Measurements from ENCODE around the gene PSMD1.
"Not testable (repeated sequence)": the region's sequence is repeated elsewhere in the genome, so short reads cannot be mapped to it uniquely, and the experiment has no call there.

PSMD1 gene

GRCh38 chr2:231134910-231135655 is 78.4 kb downstream of the PSMD1 start:
- ATAC-seq: no peak

GRCh38 chr2:231138699-231139098 is 82.0 kb downstream of the PSMD1 start:
- TF ChIP-seq ARNTL (CRISPR knock-in tag; IDR thresholded peaks at IDR 0.05; ENCODE audit: borderline replicate concordance, low read depth) (no peak), GLIS3 (CRISPR knock-in tag; IDR thresholded peaks at IDR 0.05) (no peak), CSDC2 (CRISPR knock-in tag; IDR thresholded peaks at IDR 0.05) (no peak), RARB (CRISPR knock-in tag; IDR thresholded peaks at IDR 0.05) (no peak), BACH2 (CRISPR knock-in tag; IDR thresholded peaks at IDR 0.05; ENCODE audit: borderline replicate concordance) (no peak), ZC3H10 (CRISPR knock-in tag; IDR thresholded peaks at IDR 0.05) (no peak), SNAI2 (CRISPR knock-in tag; IDR thresholded peaks at IDR 0.05) (no peak), TSHZ2 (CRISPR knock-in tag; IDR thresholded peaks at IDR 0.05) (no peak), PATZ1 (CRISPR knock-in tag; IDR thresholded peaks at IDR 0.05; ENCODE audit: borderline replicate concordance) (no peak), TCF4 (CRISPR knock-in tag; IDR thresholded peaks at IDR 0.05; ENCODE audit: borderline replicate concordance) (no peak)
- TF ChIP-seq, protein P1, sequence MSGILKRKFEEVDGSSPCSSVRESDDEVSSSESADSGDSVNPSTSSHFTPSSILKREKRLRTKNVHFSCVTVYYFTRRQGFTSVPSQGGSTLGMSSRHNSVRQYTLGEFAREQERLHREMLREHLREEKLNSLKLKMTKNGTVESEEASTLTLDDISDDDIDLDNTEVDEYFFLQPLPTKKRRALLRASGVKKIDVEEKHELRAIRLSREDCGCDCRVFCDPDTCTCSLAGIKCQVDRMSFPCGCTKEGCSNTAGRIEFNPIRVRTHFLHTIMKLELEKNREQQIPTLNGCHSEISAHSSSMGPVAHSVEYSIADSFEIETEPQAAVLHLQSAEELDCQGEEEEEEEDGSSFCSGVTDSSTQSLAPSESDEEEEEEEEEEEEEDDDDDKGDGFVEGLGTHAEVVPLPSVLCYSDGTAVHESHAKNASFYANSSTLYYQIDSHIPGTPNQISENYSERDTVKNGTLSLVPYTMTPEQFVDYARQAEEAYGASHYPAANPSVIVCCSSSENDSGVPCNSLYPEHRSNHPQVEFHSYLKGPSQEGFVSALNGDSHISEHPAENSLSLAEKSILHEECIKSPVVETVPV (CRISPR knock-in tag; IDR thresholded peaks at IDR 0.05): no peak

More at GRCh38 chr2:231134910-231135655, 78.4 kb downstream of the PSMD1 start:
- TF ChIP-seq, protein P1 (CRISPR knock-in tag; IDR thresholded peaks at IDR 0.05): no peak
- TF ChIP-seq GLIS3 (CRISPR knock-in tag; IDR thresholded peaks at IDR 0.05): no peak
- TF ChIP-seq ESRRG (CRISPR knock-in tag; IDR thresholded peaks at IDR 0.05): no peak
- TF ChIP-seq SNAI2 (CRISPR knock-in tag; IDR thresholded peaks at IDR 0.05): no peak
- no peak for TF ChIP-seq ZC3H10 (CRISPR knock-in tag; IDR thresholded peaks at IDR 0.05)
- TF ChIP-seq ZFP3 (CRISPR knock-in tag; IDR thresholded peaks at IDR 0.05): no peak
- no peak for TF ChIP-seq ZNF8 (CRISPR knock-in tag; IDR thresholded peaks at IDR 0.05)
- no peak for TF ChIP-seq OSR1 (CRISPR knock-in tag; IDR thresholded peaks at IDR 0.05)

GRCh38 chr2:231139796-231140195 is 83.1 kb downstream of the PSMD1 start:
- TF ChIP-seq PATZ1 (CRISPR knock-in tag; IDR thresholded peaks at IDR 0.05; ENCODE audit: borderline replicate concordance) (no peak), TCF4 (CRISPR knock-in tag; IDR thresholded peaks at IDR 0.05; ENCODE audit: borderline replicate concordance) (no peak), PPARA (CRISPR knock-in tag; IDR thresholded peaks at IDR 0.05; ENCODE audit: borderline replicate concordance) (no peak), ZNF8 (CRISPR knock-in tag; IDR thresholded peaks at IDR 0.05) (no peak), ZNF565 (CRISPR knock-in tag; conservative IDR thresholded peaks at IDR 0.05; ENCODE audit: low read depth) (no peak), ZNF70 (CRISPR knock-in tag; IDR thresholded peaks at IDR 0.05) (no peak), ZFP30 (CRISPR knock-in tag; IDR thresholded peaks at IDR 0.05) (no peak), GLIS3 (CRISPR knock-in tag; IDR thresholded peaks at IDR 0.05) (no peak), BACH2 (CRISPR knock-in tag; IDR thresholded peaks at IDR 0.05; ENCODE audit: borderline replicate concordance) (no peak)
- TF ChIP-seq, protein P1 (CRISPR knock-in tag; IDR thresholded peaks at IDR 0.05): no peak
- TF ChIP-seq, protein P2, sequence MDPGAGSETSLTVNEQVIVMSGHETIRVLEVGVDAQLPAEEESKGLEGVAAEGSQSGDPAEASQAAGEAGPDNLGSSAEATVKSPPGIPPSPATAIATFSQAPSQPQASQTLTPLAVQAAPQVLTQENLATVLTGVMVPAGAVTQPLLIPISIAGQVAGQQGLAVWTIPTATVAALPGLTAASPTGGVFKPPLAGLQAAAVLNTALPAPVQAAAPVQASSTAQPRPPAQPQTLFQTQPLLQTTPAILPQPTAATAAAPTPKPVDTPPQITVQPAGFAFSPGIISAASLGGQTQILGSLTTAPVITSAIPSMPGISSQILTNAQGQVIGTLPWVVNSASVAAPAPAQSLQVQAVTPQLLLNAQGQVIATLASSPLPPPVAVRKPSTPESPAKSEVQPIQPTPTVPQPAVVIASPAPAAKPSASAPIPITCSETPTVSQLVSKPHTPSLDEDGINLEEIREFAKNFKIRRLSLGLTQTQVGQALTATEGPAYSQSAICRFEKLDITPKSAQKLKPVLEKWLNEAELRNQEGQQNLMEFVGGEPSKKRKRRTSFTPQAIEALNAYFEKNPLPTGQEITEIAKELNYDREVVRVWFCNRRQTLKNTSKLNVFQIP (CRISPR knock-in tag; IDR thresholded peaks at IDR 0.05; ENCODE audit: borderline replicate concordance, low read depth): no peak
- no peak for ATAC-seq

More at GRCh38 chr2:231138699-231139098, 82.0 kb downstream of the PSMD1 start:
- ATAC-seq: no peak

DNA sequence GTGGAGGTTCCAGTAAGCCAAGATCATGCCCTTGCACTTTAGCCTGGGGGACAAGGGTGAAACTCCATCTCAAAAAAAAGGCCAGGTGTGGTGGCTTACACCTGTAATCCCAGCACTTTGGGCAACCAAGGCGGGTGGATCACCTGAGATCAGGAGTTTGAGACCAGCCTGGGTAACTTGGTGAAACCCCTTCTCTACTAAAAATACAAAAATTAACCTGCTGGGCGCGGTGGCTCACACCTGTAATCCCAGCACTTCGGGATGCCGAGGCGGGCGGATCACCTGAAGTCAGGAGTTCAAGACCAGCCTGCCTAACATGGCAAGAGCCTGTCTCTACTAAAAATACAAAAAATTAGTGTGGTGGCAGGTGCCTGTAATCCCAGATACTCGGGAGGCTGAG is 84.1 kb downstream of the PSMD1 start:
- ATAC-seq: not testable (repeated sequence)
